ENCODE data around the gene ZMYND8. TPM values are rescaled to one million over a fixed set of nuclear protein-coding genes. Genes with fewer than 3 reads are reported as not detected.

Gene ZMYND8
- polyA plus RNA-seq, 1 donor from 2014 or later, result 16.8 TPM

- no peaks in the 10 kb centered on the region for H4K20me1 ChIP-seq (ENCODE audit: insufficient read depth)
- TF ChIP-seq CTCF (IDR thresholded peaks at IDR 0.05; ENCODE audit: poor library complexity, severe bottlenecking), result no peak
- no peak for TF ChIP-seq SMC3 (conservative IDR thresholded peaks at IDR 0.05; ENCODE audit: poor library complexity)
- no peak for TF ChIP-seq POLR2AphosphoS5 (IDR thresholded peaks at IDR 0.05)
- TF ChIP-seq EZH2 (IDR thresholded peaks at IDR 0.05; ENCODE audit: borderline replicate concordance, insufficient read depth, low read length, poor library complexity, severe bottlenecking), result no peak
- TF ChIP-seq MXI1 (conservative IDR thresholded peaks at IDR 0.05; ENCODE audit: poor library complexity, severe bottlenecking), result no peak
- TF ChIP-seq REST (IDR thresholded peaks at IDR 0.05; ENCODE audit: borderline replicate concordance), result no peak
- no peak for TF ChIP-seq RAD21 (conservative IDR thresholded peaks at IDR 0.05)
- H3K4me2 ChIP-seq (ENCODE audit: low read length), result no peak overlapping the region
- H2AFZ ChIP-seq (ENCODE audit: low read depth, low read length), result no peak overlapping the region
- no peaks in the 10 kb centered on the region for H3F3A ChIP-seq (ENCODE audit: insufficient read depth, low read length, poor library complexity, severe bottlenecking)
- H3K9ac ChIP-seq (ENCODE audit: low read length), result no peak overlapping the region
- H3K4me3 ChIP-seq (ENCODE audit: low read length), result no peak overlapping the region
- no peaks in the 10 kb centered on the region for H3K27me3 ChIP-seq (ENCODE audit: insufficient read depth, low read depth, low read length)
- no peaks in the 10 kb centered on the region for H3K36me3 ChIP-seq (ENCODE audit: insufficient read depth, low read length)
- H3K9me3 ChIP-seq (ENCODE audit: low read length), result no peaks in the 10 kb centered on the region
- no peaks in the 10 kb centered on the region for H3K79me2 ChIP-seq (replicated peaks; ENCODE audit: insufficient read depth, low read length)
- H3K9me2 ChIP-seq (ENCODE audit: insufficient read depth, low read length), result no peaks in the 10 kb centered on the region
- no peak overlapping the region for H3K27ac ChIP-seq (ENCODE audit: low read length)
These were observed 8.7 kb upstream of the ZMYND8 start for GRCh38 chr20:47365023-47365764.

- no peak overlapping the region for H3K4me2 ChIP-seq (ENCODE audit: low read length)
- H3K27ac ChIP-seq (ENCODE audit: low read length), result no peak overlapping the region
- H3K36me3 ChIP-seq (ENCODE audit: insufficient read depth, low read length), result no peaks in the 10 kb centered on the region
- TF ChIP-seq REST (IDR thresholded peaks at IDR 0.05; ENCODE audit: borderline replicate concordance) (no peak), MXI1 (conservative IDR thresholded peaks at IDR 0.05; ENCODE audit: poor library complexity, severe bottlenecking) (no peak), EZH2 (IDR thresholded peaks at IDR 0.05; ENCODE audit: borderline replicate concordance, insufficient read depth, low read length, poor library complexity, severe bottlenecking) (no peak), EP300 (conservative IDR thresholded peaks at IDR 0.05; ENCODE audit: poor library complexity, severe bottlenecking) (no peak), RAD21 (conservative IDR thresholded peaks at IDR 0.05) (no peak), POLR2AphosphoS5 (IDR thresholded peaks at IDR 0.05) (no peak), CTCF (IDR thresholded peaks at IDR 0.05; ENCODE audit: poor library complexity, severe bottlenecking) (no peak), SMC3 (conservative IDR thresholded peaks at IDR 0.05; ENCODE audit: poor library complexity) (no peak), TAF1 (IDR thresholded peaks at IDR 0.05; ENCODE audit: low read depth) (no peak)
- H3K79me2 ChIP-seq (replicated peaks; ENCODE audit: insufficient read depth, low read length), result no peaks in the 10 kb centered on the region
- no peak overlapping the region for H3K9ac ChIP-seq (ENCODE audit: low read length)
- H3K4me3 ChIP-seq (ENCODE audit: low read length), result no peak overlapping the region
- no peaks in the 10 kb centered on the region for H3F3A ChIP-seq (ENCODE audit: insufficient read depth, low read length, poor library complexity, severe bottlenecking)
- H3K27me3 ChIP-seq (ENCODE audit: insufficient read depth, low read depth, low read length), result no peaks in the 10 kb centered on the region
- H2AFZ ChIP-seq (ENCODE audit: low read depth, low read length), result no peak overlapping the region
- H3K9me2 ChIP-seq (ENCODE audit: insufficient read depth, low read length), result no peaks in the 10 kb centered on the region
- no peaks in the 10 kb centered on the region for H4K20me1 ChIP-seq (ENCODE audit: insufficient read depth)
- no peaks in the 10 kb centered on the region for H3K9me3 ChIP-seq (ENCODE audit: low read length)
These were observed 6.1 kb upstream of the ZMYND8 start for GRCh38 chr20:47362361-47363219.
